B cell (primary cell): Measurements from ENCODE around the gene SLC35F3. TPM values are rescaled to one million over a fixed set of nuclear protein-coding genes. Genes with fewer than 3 reads are reported as not detected.

ENCODE experiments used
- ATAC-seq: fragments of 200-7000 bp; cut with Tn5 transposase; one replicate; pipeline ENCODE4 v1.10.0; 2021; ENCODE audit warnings: low read depth, mild to moderate bottlenecking, moderate number of reproducible peaks, moderate library complexity
- CTCF ChIA-PET: fragments of 350-600 bp; sonication (Branson Sonifier 250); formaldehyde crosslinking; loops from one replicate; lab custom pipeline; 2021; ENCODE audit warnings: antibody characterized with exemption, inconsistent platforms; lab: Charles Lee
- POLR2A ChIA-PET: fragments of 350-600 bp; sonication (Branson Sonifier 250); formaldehyde crosslinking; loops from one replicate; lab custom pipeline; 2021; ENCODE audit warnings: antibody characterized with exemption; lab: Charles Lee
- DNase-seq: peaks from one replicate; pipeline ENCODE4 v3.0.0; 2013
- H2AFZ ChIP-seq: 2 replicates; pipeline ENCODE4 v1.6.1; 2012; ENCODE audit warnings: mild to moderate bottlenecking, low read depth, low read length; ENCODE audit not compliant: insufficient read depth, poor library complexity, severe bottlenecking
- H3K27ac ChIP-seq, 2 donors: 1 replicate in 1 of 2; 2 replicates in 1 of 2; pipeline ENCODE4 v1.5.1; 2012 to 2013; ENCODE audit warnings: low read length in 2 of 2, mild to moderate bottlenecking in 2 of 2, moderate library complexity in 1 of 2
- H3K27me3 ChIP-seq, 4 experiments: fragments of 200-600 bp in 1 of 4; sonication (generic) in 1 of 4; replicated peaks in 1 of 4; 1 replicate in 2 of 4; 2 replicates in 2 of 4; pipeline versions ENCODE4 v1.6.1 to v1.7.0; 2013 to 2016; ENCODE audit warnings: low read length in 3 of 4, mild to moderate bottlenecking in 2 of 4, mixed read lengths in 1 of 4, moderate library complexity in 1 of 4; ENCODE audit not compliant: insufficient read depth in 4 of 4, control insufficient read depth in 3 of 4; ENCODE audit errors: control extremely low read depth in 1 of 4
- H3K36me3 ChIP-seq, 2 experiments: replicated peaks in 1 of 2; 1 replicate in 1 of 2; 2 replicates in 1 of 2; pipeline versions ENCODE4 v1.6.1 to v1.7.1; 2013; ENCODE audit warnings: low read length in 1 of 2; ENCODE audit not compliant: insufficient read depth in 2 of 2, control insufficient read depth in 1 of 2; ENCODE audit errors: control extremely low read depth in 1 of 2, extremely low read depth in 1 of 2
- H3K4me1 ChIP-seq, 2 donors: fragments of 200-600 bp in 1 of 2; sonication (generic) in 1 of 2; 1 replicate in 1 of 2; 2 replicates in 1 of 2; pipeline versions ENCODE4 v1.5.1 to v1.6.1; 2013 to 2017; ENCODE audit warnings: low read length in 2 of 2; ENCODE audit not compliant: control insufficient read depth in 2 of 2, insufficient read depth in 2 of 2
- H3K4me2 ChIP-seq: replicated peaks from 2 replicates; pipeline ENCODE3; 2012; ENCODE audit warnings: mild to moderate bottlenecking, low read depth, low read length; ENCODE audit not compliant: poor library complexity, severe bottlenecking
- H3K4me3 ChIP-seq, 5 experiments: fragments of 200-600 bp in 1 of 5; sonication (generic) in 1 of 5; 1 replicate in 3 of 5; 2 replicates in 2 of 5; pipeline versions ENCODE4 v1.5.1 to v1.7.0; 2011 to 2016; ENCODE audit warnings: low read length in 4 of 5, mild to moderate bottlenecking in 4 of 5, low read depth in 2 of 5, control low read depth in 1 of 5, moderate library complexity in 1 of 5; ENCODE audit not compliant: insufficient read depth in 1 of 5; ENCODE audit errors: control extremely low read depth in 1 of 5, extremely low read depth in 1 of 5
- H3K79me2 ChIP-seq: fragments of 200-600 bp; sonication (generic); one replicate; pipeline ENCODE4 v1.6.0; 2016; ENCODE audit warnings: low read length; ENCODE audit not compliant: control insufficient read depth, insufficient read depth
- H3K9ac ChIP-seq: fragments of 200-600 bp; sonication (generic); 2 replicates; pipeline ENCODE4 v1.6.1; 2017; ENCODE audit warnings: mild to moderate bottlenecking, low read length, moderate library complexity
- H3K9me3 ChIP-seq, 3 donors: one replicate each; pipeline versions ENCODE4 v1.6.1 to v1.7.1; 2013; ENCODE audit warnings: low read length in 2 of 3; ENCODE audit not compliant: control insufficient read depth in 2 of 3, insufficient read depth in 1 of 3; ENCODE audit errors: control extremely low read depth in 1 of 3
- H4K20me1 ChIP-seq: 2 replicates; pipeline ENCODE4 v1.6.0; 2012; ENCODE audit warnings: mild to moderate bottlenecking, low read length; ENCODE audit not compliant: insufficient read depth, control insufficient read depth, poor library complexity, severe bottlenecking
- H3K27ac Mint-ChIP-seq: one replicate; pipeline ENCODE4 v1.8.0; 2021; ENCODE audit warnings: mixed read lengths
- H3K27me3 Mint-ChIP-seq: one replicate; pipeline ENCODE4 v1.8.0; 2021; ENCODE audit warnings: mixed read lengths
- H3K4me1 Mint-ChIP-seq: one replicate; pipeline ENCODE4 v1.8.0; 2021; ENCODE audit warnings: mixed read lengths
- H3K4me3 Mint-ChIP-seq: one replicate; pipeline ENCODE4 v1.8.0; 2021; ENCODE audit warnings: mixed read lengths
- H3K9me3 Mint-ChIP-seq: one replicate; pipeline ENCODE4 v1.8.0; 2022; ENCODE audit warnings: mixed read lengths; ENCODE audit not compliant: insufficient read depth
- EZH2 ChIP-seq: IDR thresholded peaks from 2 replicates; pipeline ENCODE4 v1.6.1; 2012; ENCODE audit warnings: borderline replicate concordance, low read depth, mild to moderate bottlenecking, moderate library complexity, low read length; ENCODE audit not compliant: insufficient read depth, poor library complexity, severe bottlenecking
- WGBS: methylation state at CpG from one replicate; pipeline ENCODE4 v1.1.5; 2013; ENCODE audit warnings: missing lambda C conversion rate; ENCODE audit not compliant: insufficient coverage; 5-methylcytosine and 5-hydroxymethylcytosine counted together
- intact Hi-C: fragments of 100-400 bp; cut with micrococcal nuclease; formaldehyde crosslinking; loops from one replicate; pipeline ENCODE4 v1.10.0; 2022
- polyA plus RNA-seq: library from polyadenylated mRNA; depleted of rRNA; stranded (reverse); fragments of >200 nt; gene quantifications from 2 replicates; pipeline ENCODE4 v1.2.3, GENCODE V29; 2012
- total RNA-seq, 2 donors: library from RNA; stranded (reverse); fragments of 120-200 nt in 1 of 2; gene quantifications; 1 replicate in 1 of 2; 2 replicates in 1 of 2; pipeline versions ENCODE4 v1.2.3 to v1.2.4, GENCODE V29; 2013 to 2022
- TF ChIP-seq, protein P1 (sequence below): fragments of 200-600 bp; IDR thresholded peaks from one replicate; pipeline ENCODE4 v1.8.0; 2022; ENCODE audit warnings: antibody characterized with exemption, mild to moderate bottlenecking

Gene SLC35F3
- total and polyA plus RNA-seq, 2 donors (not counting 1 experiment from before 2014, with no cell fraction given) = not detected

DNA sequence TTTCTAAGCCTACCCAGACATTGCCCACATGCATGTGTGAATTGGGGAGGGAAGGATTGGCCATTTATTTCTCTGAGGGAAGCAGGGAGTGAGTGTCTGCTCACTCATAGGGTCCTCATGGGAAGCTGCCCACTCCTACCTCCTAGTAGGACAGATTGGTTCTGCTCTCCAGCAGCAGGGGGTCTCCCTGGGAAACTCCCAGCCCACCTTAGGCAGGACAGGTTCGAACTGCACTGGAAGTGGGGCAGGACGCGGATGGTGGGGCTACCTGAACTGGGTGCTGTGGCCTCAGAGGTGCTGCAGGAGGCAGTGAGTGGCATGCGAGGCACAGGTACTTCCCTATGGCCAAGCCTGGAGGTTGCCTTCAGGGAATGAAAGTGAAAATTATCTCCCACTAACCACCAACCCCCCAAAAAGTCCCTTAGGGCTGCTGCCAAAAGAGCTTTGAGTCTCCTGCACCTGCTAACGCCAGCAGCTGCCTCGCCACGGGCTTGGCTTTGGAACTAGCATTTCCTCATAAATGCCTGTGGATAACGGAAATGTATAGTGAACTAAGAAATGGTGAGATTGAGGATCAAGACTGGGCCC, 311.7 kb downstream of the SLC35F3 start:
- Histone ChIP-seq H3K4me1 (peaks cover 11 to 14% of the 10 kb centered on the region in 2 donors), H4K20me1 (no peaks in the 10 kb centered on the region), H3K4me2 (no peak overlapping the region), H3K9ac (no peak overlapping the region), H3K27me3 (peaks cover 0 to 18% (median 7%) of the 10 kb centered on the region in 4 experiments), H2AFZ (no peak overlapping the region), H3K4me3 (no peak overlapping the region), H3K27ac (no peak overlapping the region), H3K9me3 (no peaks in the 10 kb centered on the region), H3K36me3 (no peaks in the 10 kb centered on the region), H3K79me2 (no peaks in the 10 kb centered on the region)
- ChIA-PET POLR2A (no interaction called here), CTCF (no interaction called here)
- H3K4me3 Mint-ChIP-seq = no peak overlapping the region
- 53% methylated on average over 5 of the region's 8 CpGs for WGBS
- DNase-seq = no peak
- no peak for ATAC-seq
- intact Hi-C loops = no loop called here
- H3K4me1 Mint-ChIP-seq = peaks cover 8% of the 10 kb centered on the region
- no peak overlapping the region for H3K27ac Mint-ChIP-seq
- H3K9me3 Mint-ChIP-seq = peaks cover 2% of the 10 kb centered on the region
- H3K27me3 Mint-ChIP-seq = peaks cover 46% of the 10 kb centered on the region
- TF ChIP-seq, protein P1, sequence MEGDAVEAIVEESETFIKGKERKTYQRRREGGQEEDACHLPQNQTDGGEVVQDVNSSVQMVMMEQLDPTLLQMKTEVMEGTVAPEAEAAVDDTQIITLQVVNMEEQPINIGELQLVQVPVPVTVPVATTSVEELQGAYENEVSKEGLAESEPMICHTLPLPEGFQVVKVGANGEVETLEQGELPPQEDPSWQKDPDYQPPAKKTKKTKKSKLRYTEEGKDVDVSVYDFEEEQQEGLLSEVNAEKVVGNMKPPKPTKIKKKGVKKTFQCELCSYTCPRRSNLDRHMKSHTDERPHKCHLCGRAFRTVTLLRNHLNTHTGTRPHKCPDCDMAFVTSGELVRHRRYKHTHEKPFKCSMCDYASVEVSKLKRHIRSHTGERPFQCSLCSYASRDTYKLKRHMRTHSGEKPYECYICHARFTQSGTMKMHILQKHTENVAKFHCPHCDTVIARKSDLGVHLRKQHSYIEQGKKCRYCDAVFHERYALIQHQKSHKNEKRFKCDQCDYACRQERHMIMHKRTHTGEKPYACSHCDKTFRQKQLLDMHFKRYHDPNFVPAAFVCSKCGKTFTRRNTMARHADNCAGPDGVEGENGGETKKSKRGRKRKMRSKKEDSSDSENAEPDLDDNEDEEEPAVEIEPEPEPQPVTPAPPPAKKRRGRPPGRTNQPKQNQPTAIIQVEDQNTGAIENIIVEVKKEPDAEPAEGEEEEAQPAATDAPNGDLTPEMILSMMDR = no peak
- no peak for TF ChIP-seq EZH2

DNA sequence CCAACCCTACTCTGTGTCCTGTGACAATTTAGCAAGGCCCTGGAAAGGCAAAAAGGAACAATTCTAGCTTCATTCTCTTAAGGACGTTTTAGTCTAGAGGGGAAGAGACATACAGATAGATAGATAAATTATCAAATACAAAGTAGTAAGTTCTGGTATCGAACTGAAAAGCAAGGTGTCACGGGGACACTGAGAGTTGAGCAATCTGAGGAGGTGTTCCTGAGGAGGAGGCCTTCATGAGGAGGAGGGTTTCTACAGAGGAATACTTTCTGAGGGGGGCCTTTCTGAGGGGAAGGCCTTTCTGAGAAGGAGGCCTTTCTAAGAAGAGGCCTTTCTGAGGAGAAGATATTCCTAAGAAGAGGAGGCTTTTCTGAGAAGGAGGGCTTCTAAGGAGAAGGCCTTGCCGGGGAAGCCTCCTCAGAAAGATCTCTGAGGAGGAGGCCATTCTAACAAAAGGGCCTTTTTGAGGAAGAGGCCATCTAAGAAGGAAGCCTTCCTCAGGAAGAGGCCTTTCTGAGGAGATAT, 312.9 kb downstream of the SLC35F3 start:
- Histone ChIP-seq H3K4me2 (no peak overlapping the region), H4K20me1 (no peaks in the 10 kb centered on the region), H3K36me3 (no peaks in the 10 kb centered on the region), H3K79me2 (no peaks in the 10 kb centered on the region), H3K27me3 (peaks cover 0 to 18% (median 7%) of the 10 kb centered on the region in 4 experiments), H3K9me3 (no peaks in the 10 kb centered on the region), H3K27ac (no peak overlapping the region), H3K4me3 (no peak overlapping the region), H3K4me1 (peaks cover 11 to 14% of the 10 kb centered on the region in 2 donors), H3K9ac (no peak overlapping the region), H2AFZ (no peak overlapping the region)
- ChIA-PET CTCF (no interaction called here), POLR2A (no interaction called here)
- intact Hi-C loops = no loop called here
- TF ChIP-seq, protein P1 = no peak
- no peak for TF ChIP-seq EZH2
- WGBS = 86% methylated on average over 3 of the region's 4 CpGs
- no peaks in the 10 kb centered on the region for H3K9me3 Mint-ChIP-seq
- ATAC-seq (no peak), DNase-seq (no peak)
- H3K27ac Mint-ChIP-seq = no peak overlapping the region
- peaks cover 35% of the 10 kb centered on the region for H3K27me3 Mint-ChIP-seq
- H3K4me1 Mint-ChIP-seq = peaks cover 8% of the 10 kb centered on the region
- H3K4me3 Mint-ChIP-seq = no peak overlapping the region
